ENCODE measurements around the gene PPP1R10.
A peak's percentile ranks its signal among the peaks of the same experiment; 100 is the strongest.

PPP1R10 gene

GRCh38 chr6:30618270-30618797, 1.3 kb upstream of the PPP1R10 start:
- no peak for DNase-seq

- DNase-seq: peak; percentile 98
Measured at GRCh38 chr6:30617565-30618269, 674 bp upstream of the PPP1R10 start, which contains the start of gene MRPS18B. TSS of gene MRPS18B (plus strand) at chr6:30617840. CDS start at chr6:30617866, 26 bp downstream.

GRCh38 chr6:30615958-30616810, 859 bp downstream of the PPP1R10 start:
- peak; percentile 45 for DNase-seq

- peak; percentile 43 for DNase-seq
Measured at GRCh38 chr6:30615219-30615957, 1.7 kb downstream of the PPP1R10 start.

GRCh38 chr6:30614843-30615218, 2.2 kb downstream of the PPP1R10 start:
- peak; percentile 89 for DNase-seq

- DNase-seq: peak; percentile 21
Measured at GRCh38 chr6:30614044-30614842, 2.8 kb downstream of the PPP1R10 start.

- no peak for DNase-seq
Measured at GRCh38 chr6:30613251-30614043, 3.6 kb downstream of the PPP1R10 start.

GRCh38 chr6:30612687-30613248, 4.3 kb downstream of the PPP1R10 start:
- no peak for DNase-seq

GRCh38 chr6:30612213-30612612, 4.8 kb downstream of the PPP1R10 start:
- DNase-seq: no peak

- no peak for DNase-seq
Measured at GRCh38 chr6:30611856-30612194, 5.2 kb downstream of the PPP1R10 start.

GRCh38 chr6:30611150-30611855, 5.7 kb downstream of the PPP1R10 start:
- no peak for DNase-seq

GRCh38 chr6:30610065-30610464, 7.0 kb downstream of the PPP1R10 start:
- no peak for DNase-seq

- DNase-seq: no peak
Measured at GRCh38 chr6:30603961-30604360, 13.1 kb downstream of the PPP1R10 start.

GRCh38 chr6:30601815-30602641, 15.0 kb downstream of the PPP1R10 start:
- no peak for DNase-seq

- no peak for DNase-seq
Measured at GRCh38 chr6:30601436-30601814, 15.6 kb downstream of the PPP1R10 start.

GRCh38 chr6:30600451-30600961, 16.5 kb downstream of the PPP1R10 start:
- no peak for DNase-seq

- DNase-seq: no peak
Measured at GRCh38 chr6:30599625-30600324, 17.3 kb downstream of the PPP1R10 start.

GRCh38 chr6:30598912-30599624, 18.0 kb downstream of the PPP1R10 start:
- no peak for DNase-seq

Data from CD4-positive, alpha-beta T cell treated with Interleukin-17A for 4 hours (primary cell).